HCT116 (cell line): ENCODE results near the gene SARS2. TPM values are rescaled to one million over a fixed set of nuclear protein-coding genes. Genes with fewer than 3 reads are reported as not detected.

Source experiments
- ATAC-seq: fragments of 200-7000 bp; cut with Tn5 transposase; 2 replicates; pipeline ENCODE4 v1.9.1; 2020; ENCODE audit warnings: mild to moderate bottlenecking, moderate library complexity
- BruUV-seq: library from RNA; stranded (reverse); fragments of 400-500 nt; replicated peaks from 2 replicates; lab custom pipeline; 2021; lab: Mats Ljungman, UMichigan
- CTCF ChIA-PET: fragments of 300-600 bp; sonication (Branson Sonifier 250); formaldehyde crosslinking; loops from one replicate; lab custom pipeline; 2021; ENCODE audit warnings: antibody characterized with exemption; lab: Charles Lee
- POLR2A ChIA-PET: fragments of 300-600, 350-600 bp; sonication (Branson Sonifier 250); formaldehyde crosslinking; loops from one replicate; lab custom pipeline; 2021; ENCODE audit warnings: antibody characterized with exemption; lab: Charles Lee
- RAD21 ChIA-PET, 2 experiments: fragments of 300-600 bp; sonication (Branson Sonifier 250); formaldehyde crosslinking; loops; one replicate each; lab custom pipeline; 2023; ENCODE audit warnings: low total read pairs in 2 of 2; ENCODE audit not compliant: uncharacterized antibody in 2 of 2, unreplicated experiment in 2 of 2, low non-redundant PET in 1 of 2; lab: Charles Lee
- DNase-seq: peaks from one replicate; pipeline ENCODE4 v3.0.0-alpha.2; 2010; ENCODE audit warnings: low read depth, low spot score
- H2AFZ ChIP-seq: fragments of 200-600 bp; shearing (Covaris generic), sonication (generic); 2 replicates; pipeline ENCODE4 v1.6.1; 2017; ENCODE audit warnings: low read depth, mixed run types, mixed read lengths, antibody characterized with exemption, low read length; ENCODE audit not compliant: poor library complexity, severe bottlenecking
- H3K27ac ChIP-seq: 2 replicates; pipeline ENCODE4 v1.5.1; 2012; ENCODE audit warnings: low read depth, low read length
- H3K27me3 ChIP-seq: fragments of 200-600 bp; sonication (generic); 2 replicates; pipeline ENCODE4 v1.6.1; 2016; ENCODE audit warnings: mixed run types, low read length, mixed read lengths; ENCODE audit not compliant: insufficient read depth
- H3K36me3 ChIP-seq, 2 experiments: fragments of 200-500 bp in 1 of 2; fragments of 200-600 bp in 1 of 2; sonication (Bioruptor generic) in 1 of 2; sonication (generic) in 1 of 2; 2 replicates each; pipeline versions ENCODE4 v1.5.1 to v1.6.1; 2014 to 2016; ENCODE audit warnings: low read length in 2 of 2, inconsistent platforms in 1 of 2, mixed read lengths in 1 of 2, mixed run types in 1 of 2; ENCODE audit not compliant: insufficient read depth in 2 of 2, control insufficient read depth in 1 of 2
- H3K4me1 ChIP-seq, 2 experiments: fragments of 200-600 bp in 1 of 2; sonication (generic) in 1 of 2; 2 replicates each; pipeline versions ENCODE4 v1.5.1 to v1.6.1; 2012 to 2017; ENCODE audit warnings: low read length in 2 of 2, inconsistent platforms in 1 of 2, mild to moderate bottlenecking in 1 of 2, mixed read lengths in 1 of 2, mixed run types in 1 of 2, moderate library complexity in 1 of 2; ENCODE audit not compliant: insufficient read depth in 2 of 2, control insufficient read depth in 1 of 2
- H3K4me2 ChIP-seq: fragments of 200-600 bp; sonication (generic); 2 replicates; pipeline ENCODE4 v1.6.1; 2017; ENCODE audit warnings: mixed run types, low read length, mixed read lengths
- H3K4me3 ChIP-seq, 2 experiments: fragments of 200-600 bp in 1 of 2; sonication (generic) in 1 of 2; replicated peaks in 1 of 2; 2 replicates each; pipeline ENCODE4 v1.5.1; 2011 to 2016; ENCODE audit warnings: low read length in 2 of 2, control low read depth in 1 of 2, low read depth in 1 of 2, mild to moderate bottlenecking in 1 of 2, mixed read lengths in 1 of 2, mixed run types in 1 of 2
- H3K79me2 ChIP-seq: fragments of 200-600 bp; sonication (generic); 2 replicates; pipeline ENCODE4 v1.6.1; 2017; ENCODE audit warnings: mild to moderate bottlenecking, mixed run types, low read length, moderate library complexity, mixed read lengths; ENCODE audit not compliant: insufficient read depth
- H3K9ac ChIP-seq: fragments of 200-600 bp; sonication (generic); 2 replicates; pipeline ENCODE4 v1.6.1; 2016; ENCODE audit warnings: low read length, mixed read lengths
- H3K9me2 ChIP-seq: fragments of 200-600 bp; sonication (generic), shearing (Covaris generic); 2 replicates; pipeline ENCODE4 v1.6.1; 2017; ENCODE audit warnings: mixed run types, mild to moderate bottlenecking, moderate library complexity; ENCODE audit not compliant: insufficient read depth
- H3K9me3 ChIP-seq, 2 experiments: fragments of 200-500 bp in 1 of 2; fragments of 200-600 bp in 1 of 2; sonication (Bioruptor generic) in 1 of 2; sonication (generic) in 1 of 2; 2 replicates each; pipeline ENCODE4 v1.6.1; 2014 to 2017; ENCODE audit warnings: low read length in 2 of 2, mixed read lengths in 2 of 2, inconsistent platforms in 1 of 2, low read depth in 1 of 2, mild to moderate bottlenecking in 1 of 2, mixed run types in 1 of 2, moderate library complexity in 1 of 2; ENCODE audit not compliant: control insufficient read depth in 1 of 2, insufficient read depth in 1 of 2
- H4K20me1 ChIP-seq: fragments of 200-600 bp; sonication (generic), shearing (Covaris generic); 2 replicates; pipeline ENCODE4 v1.6.1; 2017; ENCODE audit warnings: mixed run types, mild to moderate bottlenecking, moderate library complexity; ENCODE audit not compliant: insufficient read depth
- CBX3 ChIP-seq: IDR thresholded peaks from 2 replicates; pipeline ENCODE4 v1.6.1; 2012; ENCODE audit warnings: low read depth
- ELF1 ChIP-seq: IDR thresholded peaks from 2 replicates; pipeline ENCODE4 v1.6.1; 2012; ENCODE audit warnings: low read depth, borderline replicate concordance
- EZH2 ChIP-seq: fragments of 200-600 bp; sonication (generic); IDR thresholded peaks from 2 replicates; pipeline ENCODE4 v1.6.1; 2017; ENCODE audit warnings: antibody characterized with exemption, mixed run types
- JUND ChIP-seq: IDR thresholded peaks from 2 replicates; pipeline ENCODE4 v1.6.1; 2012
- MAX ChIP-seq: IDR thresholded peaks from 2 replicates; pipeline ENCODE4 v1.6.1; 2012
- REST ChIP-seq: IDR thresholded peaks from 2 replicates; pipeline ENCODE4 v1.6.1; 2012; ENCODE audit warnings: low read depth
- SRF ChIP-seq: IDR thresholded peaks from 2 replicates; pipeline ENCODE4 v1.6.1; 2012; ENCODE audit warnings: low read depth
- YY1 ChIP-seq: IDR thresholded peaks from 2 replicates; pipeline ENCODE4 v1.6.1; 2011; ENCODE audit warnings: low read length, low read depth, moderate library complexity, mild to moderate bottlenecking; ENCODE audit not compliant: insufficient replicate concordance; ENCODE audit errors: extremely low read depth
- ZBTB33 ChIP-seq: IDR thresholded peaks from 2 replicates; pipeline ENCODE4 v1.6.1; 2011; ENCODE audit warnings: mild to moderate bottlenecking, low read length, moderate library complexity; ENCODE audit not compliant: insufficient replicate concordance; ENCODE audit errors: extremely low read depth
- ZFX ChIP-seq: fragments of 450-650 bp; IDR thresholded peaks from 2 replicates; pipeline ENCODE4 v1.6.1; 2017
- ZNF274 ChIP-seq: fragments of 200-500 bp; sonication (Bioruptor generic); IDR thresholded peaks from 2 replicates; pipeline ENCODE4 v1.6.1; 2014; ENCODE audit warnings: mild to moderate bottlenecking, low read depth, low read length, inconsistent platforms
- intact Hi-C: fragments of 100-400 bp; cut with micrococcal nuclease; formaldehyde crosslinking; loops from 2 replicates; pipeline ENCODE4 v1.10.0; 2022
- total RNA-seq: library from RNA; stranded (reverse); gene quantifications from one replicate; pipeline ENCODE4 v1.2.1, GENCODE V29; 2021; ENCODE audit not compliant: unreplicated experiment
- TF ChIP-seq, protein P1 (sequence below): IDR thresholded peaks from 2 replicates; pipeline ENCODE4 v1.6.1; 2012
- TF ChIP-seq, protein P2 (sequence below), 3 experiments: fragments of 200-600 bp in 1 of 3; sonication (generic) in 1 of 3; IDR thresholded peaks in 2 of 3; conservative IDR thresholded peaks in 1 of 3; 2 replicates each; pipeline ENCODE4 v1.5.1; 2012 to 2017; ENCODE audit warnings: low read depth in 2 of 3, low read length in 2 of 3, antibody characterized with exemption in 1 of 3, borderline replicate concordance in 1 of 3, control low read depth in 1 of 3, mild to moderate bottlenecking in 1 of 3, mixed read lengths in 1 of 3, mixed run types in 1 of 3, moderate library complexity in 1 of 3; ENCODE audit not compliant: insufficient read depth in 1 of 3

The SARS2 gene
- total RNA-seq, 1 experiment from 2014 or later, result 58.2 TPM

DNA sequence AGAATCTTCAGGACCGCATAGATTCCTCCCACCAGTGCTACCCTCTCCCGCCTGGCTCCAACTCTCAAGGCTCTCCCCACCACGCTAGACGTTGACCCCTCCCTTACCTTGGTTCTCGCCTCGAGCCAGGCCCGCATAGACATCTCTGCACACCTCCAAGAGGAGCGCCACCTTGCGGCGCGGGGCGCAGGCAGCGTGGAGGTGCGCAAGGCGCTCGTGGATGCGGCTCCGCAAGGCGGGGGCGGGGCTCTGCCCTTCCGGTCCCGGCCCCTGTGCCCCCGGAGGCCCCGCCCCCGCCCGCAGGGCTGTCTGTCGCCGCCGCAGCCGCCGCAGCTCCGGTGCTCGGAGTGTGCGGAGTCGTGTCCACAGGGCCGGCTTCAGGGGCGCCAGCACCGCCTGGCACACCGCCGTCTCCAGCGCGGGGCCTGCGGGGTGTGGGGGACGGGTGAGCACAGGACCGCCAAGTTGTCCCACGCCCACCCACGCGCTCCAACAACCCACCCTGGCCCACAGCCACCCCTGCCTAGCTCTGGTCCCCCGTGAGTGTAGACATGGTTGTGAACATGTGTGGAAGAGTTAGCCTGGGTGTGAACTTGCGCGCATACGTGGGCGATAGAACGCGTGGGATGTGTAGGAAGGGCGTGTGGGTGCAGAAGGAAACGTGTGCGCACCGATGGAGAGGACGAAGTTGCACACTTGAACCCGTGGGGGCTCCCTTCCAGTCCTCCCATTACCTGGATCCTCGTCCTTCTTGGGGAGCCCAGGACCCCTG, 60.5 kb downstream of the SARS2 start:
- Histone ChIP-seq H3K36me3 (no peaks in the 10 kb centered on the region), H3K27me3 (no peaks in the 10 kb centered on the region), H3K27ac (no peak overlapping the region)
- POLR2A ChIA-PET, result no interaction called here
- intact Hi-C loops, result no loop called here
- CTCF ChIA-PET, result no interaction called here
- no peak for TF ChIP-seq ZNF274
- TF ChIP-seq CBX3, result no peak
- no peak for TF ChIP-seq EZH2
- no peak for TF ChIP-seq ELF1
- TF ChIP-seq, protein P1, sequence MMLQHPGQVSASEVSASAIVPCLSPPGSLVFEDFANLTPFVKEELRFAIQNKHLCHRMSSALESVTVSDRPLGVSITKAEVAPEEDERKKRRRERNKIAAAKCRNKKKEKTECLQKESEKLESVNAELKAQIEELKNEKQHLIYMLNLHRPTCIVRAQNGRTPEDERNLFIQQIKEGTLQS, result no peak
- TF ChIP-seq JUND, result no peak
- TF ChIP-seq, protein P2, sequence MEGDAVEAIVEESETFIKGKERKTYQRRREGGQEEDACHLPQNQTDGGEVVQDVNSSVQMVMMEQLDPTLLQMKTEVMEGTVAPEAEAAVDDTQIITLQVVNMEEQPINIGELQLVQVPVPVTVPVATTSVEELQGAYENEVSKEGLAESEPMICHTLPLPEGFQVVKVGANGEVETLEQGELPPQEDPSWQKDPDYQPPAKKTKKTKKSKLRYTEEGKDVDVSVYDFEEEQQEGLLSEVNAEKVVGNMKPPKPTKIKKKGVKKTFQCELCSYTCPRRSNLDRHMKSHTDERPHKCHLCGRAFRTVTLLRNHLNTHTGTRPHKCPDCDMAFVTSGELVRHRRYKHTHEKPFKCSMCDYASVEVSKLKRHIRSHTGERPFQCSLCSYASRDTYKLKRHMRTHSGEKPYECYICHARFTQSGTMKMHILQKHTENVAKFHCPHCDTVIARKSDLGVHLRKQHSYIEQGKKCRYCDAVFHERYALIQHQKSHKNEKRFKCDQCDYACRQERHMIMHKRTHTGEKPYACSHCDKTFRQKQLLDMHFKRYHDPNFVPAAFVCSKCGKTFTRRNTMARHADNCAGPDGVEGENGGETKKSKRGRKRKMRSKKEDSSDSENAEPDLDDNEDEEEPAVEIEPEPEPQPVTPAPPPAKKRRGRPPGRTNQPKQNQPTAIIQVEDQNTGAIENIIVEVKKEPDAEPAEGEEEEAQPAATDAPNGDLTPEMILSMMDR (IDR thresholded peaks at IDR 0.05 in 2 of 3, conservative IDR thresholded peaks at IDR 0.05 in 1 of 3; ENCODE audit: borderline replicate concordance in 1 of 3, insufficient read depth in 1 of 3, low read depth in 2 of 3, low read length in 2 of 3), result no peak
- no peak for TF ChIP-seq ZFX
- TF ChIP-seq SRF, result no peak
- TF ChIP-seq YY1, result no peak
- TF ChIP-seq REST, result no peak
- no peak for TF ChIP-seq ZBTB33
- no peak for TF ChIP-seq MAX
- TF ChIP-seq, all 23 proteins: peak for 0
- H3K4me2 ChIP-seq, result no peak overlapping the region
- RAD21 ChIA-PET, result no interaction called here
- no peak overlapping the region for H2AFZ ChIP-seq
- BruUV-seq, result no TSS peak
- DNase-seq, result no peak
- H3K9ac ChIP-seq, result no peak overlapping the region
- H3K9me3 ChIP-seq, result no peaks in the 10 kb centered on the region
- no peaks in the 10 kb centered on the region for H4K20me1 ChIP-seq
- no peaks in the 10 kb centered on the region for H3K9me2 ChIP-seq
- no peak for ATAC-seq
- H3K4me3 ChIP-seq, result no peak overlapping the region
- H3K4me1 ChIP-seq, result peaks cover 3 to 8% of the 10 kb centered on the region in 2 experiments; a peak in 3 of 4 replicates
- H3K79me2 ChIP-seq, result no peaks in the 10 kb centered on the region
